Measurements from ENCODE around the gene RUSF1.

RUSF1 gene

GRCh38 chr16:31491778-31492418 is 16.3 kb downstream of the RUSF1 start:
- H3K4me1 ChIP-seq (ENCODE audit: insufficient read depth, low read length), result no peaks in the 10 kb centered on the region
- H3K4me3 ChIP-seq (ENCODE audit: low read depth in 1 of 2, low read length in 2 of 2), result no peak overlapping the region
- H3K27me3 ChIP-seq (ENCODE audit: insufficient read depth, low read length, poor library complexity), result no peaks in the 10 kb centered on the region
- no peaks in the 10 kb centered on the region for H3K79me2 ChIP-seq (ENCODE audit: insufficient read depth, low read length)
- no peak for ATAC-seq (ENCODE audit: insufficient read depth, low read depth)
- H3K9me3 ChIP-seq (ENCODE audit: insufficient read depth, low read length, severe bottlenecking), result no peaks in the 10 kb centered on the region
- no peak for DNase-seq
- H3K36me3 ChIP-seq (ENCODE audit: insufficient read depth, low read length), result peaks cover 58% of the 10 kb centered on the region
- no peak overlapping the region for H3K4me2 ChIP-seq (ENCODE audit: insufficient read depth, low read length)
- H4K20me1 ChIP-seq (ENCODE audit: insufficient read depth, low read length), result no peaks in the 10 kb centered on the region; the same call in 1 of the 2 replicates
- no peak for TF ChIP-seq EZH2 (IDR thresholded peaks at IDR 0.05; ENCODE audit: borderline replicate concordance, low read depth, low read length, severe bottlenecking)
- no peak for TF ChIP-seq CTCF (IDR thresholded peaks at IDR 0.05; ENCODE audit: borderline replicate concordance, extremely low read depth, low read length, poor library complexity, severe bottlenecking)
- no peak overlapping the region for H2AFZ ChIP-seq (ENCODE audit: low read depth, low read length)
- H3K27ac ChIP-seq (ENCODE audit: low read length), result no peak overlapping the region
- H3K9ac ChIP-seq (ENCODE audit: low read depth, low read length), result no peak overlapping the region

GRCh38 chr16:31489616-31490584 is 18.3 kb downstream of the RUSF1 start:
- Histone ChIP-seq H3K9me3 (ENCODE audit: insufficient read depth, low read length, severe bottlenecking) (no peaks in the 10 kb centered on the region), H3K4me2 (ENCODE audit: insufficient read depth, low read length) (no peak overlapping the region), H3K9ac (ENCODE audit: low read depth, low read length) (no peak overlapping the region), H3K27me3 (ENCODE audit: insufficient read depth, low read length, poor library complexity) (no peaks in the 10 kb centered on the region), H3K4me1 (ENCODE audit: insufficient read depth, low read length) (no peaks in the 10 kb centered on the region), H2AFZ (ENCODE audit: low read depth, low read length) (no peak overlapping the region), H4K20me1 (ENCODE audit: insufficient read depth, low read length) (no peaks in the 10 kb centered on the region; the same call in 1 of the 2 replicates), H3K36me3 (ENCODE audit: insufficient read depth, low read length) (peaks cover 43% of the 10 kb centered on the region), H3K4me3 (ENCODE audit: low read depth in 1 of 2, low read length in 2 of 2) (no peak overlapping the region), H3K79me2 (ENCODE audit: insufficient read depth, low read length) (no peaks in the 10 kb centered on the region), H3K27ac (ENCODE audit: low read length) (no peak overlapping the region)
- no peak for TF ChIP-seq CTCF (IDR thresholded peaks at IDR 0.05; ENCODE audit: borderline replicate concordance, extremely low read depth, low read length, poor library complexity, severe bottlenecking)
- TF ChIP-seq EZH2 (IDR thresholded peaks at IDR 0.05; ENCODE audit: borderline replicate concordance, low read depth, low read length, severe bottlenecking), result no peak
- no peak for DNase-seq
- no peak for ATAC-seq (ENCODE audit: insufficient read depth, low read depth)

- Histone ChIP-seq H3K36me3 (ENCODE audit: insufficient read depth, low read length) (peaks cover 42% of the 10 kb centered on the region), H3K9ac (ENCODE audit: low read depth, low read length) (no peak overlapping the region), H2AFZ (ENCODE audit: low read depth, low read length) (no peak overlapping the region), H4K20me1 (ENCODE audit: insufficient read depth, low read length) (no peaks in the 10 kb centered on the region; the same call in 1 of the 2 replicates), H3K27ac (ENCODE audit: low read length) (no peak overlapping the region), H3K27me3 (ENCODE audit: insufficient read depth, low read length, poor library complexity) (no peaks in the 10 kb centered on the region), H3K9me3 (ENCODE audit: insufficient read depth, low read length, severe bottlenecking) (no peaks in the 10 kb centered on the region), H3K4me3 (ENCODE audit: low read depth in 1 of 2, low read length in 2 of 2) (no peak overlapping the region), H3K4me2 (ENCODE audit: insufficient read depth, low read length) (no peak overlapping the region), H3K79me2 (ENCODE audit: insufficient read depth, low read length) (no peaks in the 10 kb centered on the region), H3K4me1 (ENCODE audit: insufficient read depth, low read length) (no peaks in the 10 kb centered on the region)
- no peak for ATAC-seq (ENCODE audit: insufficient read depth, low read depth)
- no peak for DNase-seq
- TF ChIP-seq CTCF (IDR thresholded peaks at IDR 0.05; ENCODE audit: borderline replicate concordance, extremely low read depth, low read length, poor library complexity, severe bottlenecking) (no peak), EZH2 (IDR thresholded peaks at IDR 0.05; ENCODE audit: borderline replicate concordance, low read depth, low read length, severe bottlenecking) (no peak)
Measured at GRCh38 chr16:31489298-31489564, 19.0 kb downstream of the RUSF1 start.

All from DND-41 (cell line).